Keratinocyte (primary cell): ENCODE measurements around the gene MYCBP2. TPM values are rescaled to one million over a fixed set of nuclear protein-coding genes. Genes with fewer than 3 reads are reported as not detected.

ENCODE experiments used
- DNase-seq: peaks from one replicate; pipeline ENCODE4 v3.0.0-alpha.2; 2011; ENCODE audit warnings: low read depth, missing footprints, low spot score
- FAIRE-seq: peaks from 2 replicates; lab custom pipeline; 2011; peaks lifted over from hg19 to GRCh38; lab: Jason Lieb, UNC
- H2AFZ ChIP-seq: 2 replicates; pipeline ENCODE4 v1.6.0; 2012; ENCODE audit warnings: low read length, control low read depth, inconsistent platforms; ENCODE audit not compliant: control insufficient read depth
- H3K27ac ChIP-seq: 2 replicates; pipeline ENCODE4 v1.5.1; 2011; ENCODE audit warnings: low read length; ENCODE audit not compliant: control insufficient read depth, insufficient read depth
- H3K27me3 ChIP-seq: 3 replicates; pipeline ENCODE4 v1.6.0; 2011; ENCODE audit warnings: low read length; ENCODE audit not compliant: control insufficient read depth, insufficient read depth; ENCODE audit errors: extremely low read depth
- H3K36me3 ChIP-seq, 2 experiments: 2 replicates in 1 of 2; 3 replicates in 1 of 2; pipeline ENCODE4 v1.5.1; 2011; ENCODE audit warnings: low read length in 2 of 2, mild to moderate bottlenecking in 1 of 2; ENCODE audit not compliant: control insufficient read depth in 2 of 2, insufficient read depth in 2 of 2; ENCODE audit errors: extremely low read depth in 1 of 2
- H3K4me1 ChIP-seq: 3 replicates; pipeline ENCODE4 v1.5.1; 2011; ENCODE audit warnings: low read length; ENCODE audit not compliant: control insufficient read depth, insufficient read depth; ENCODE audit errors: extremely low read depth
- H3K4me2 ChIP-seq: 3 replicates; pipeline ENCODE4 v1.6.0; 2011; ENCODE audit warnings: low read depth, low read length; ENCODE audit not compliant: control insufficient read depth, insufficient read depth; ENCODE audit errors: extremely low read depth
- H3K4me3 ChIP-seq, 3 experiments: fragments of 200-600 bp in 1 of 3; sonication (generic) in 1 of 3; 2 replicates in 2 of 3; 3 replicates in 1 of 3; pipeline ENCODE4 v1.5.1; 2011 to 2016; ENCODE audit warnings: low read length in 3 of 3, mild to moderate bottlenecking in 3 of 3, control low read depth in 2 of 3, inconsistent platforms in 1 of 3, low read depth in 1 of 3, mixed read lengths in 1 of 3, mixed run types in 1 of 3, moderate library complexity in 1 of 3; ENCODE audit not compliant: control insufficient read depth in 2 of 3, insufficient read depth in 2 of 3; ENCODE audit errors: extremely low read depth in 1 of 3
- H3K79me2 ChIP-seq: 2 replicates; pipeline ENCODE4 v1.6.0; 2012; ENCODE audit warnings: low read length; ENCODE audit not compliant: control insufficient read depth, insufficient read depth
- H3K9ac ChIP-seq: 3 replicates; pipeline ENCODE4 v1.6.0; 2011; ENCODE audit warnings: low read length; ENCODE audit not compliant: control insufficient read depth, insufficient read depth; ENCODE audit errors: extremely low read depth
- H3K9me1 ChIP-seq: 3 replicates; pipeline ENCODE4 v1.6.0; 2011; ENCODE audit warnings: low read length; ENCODE audit not compliant: control insufficient read depth, insufficient read depth; ENCODE audit errors: extremely low read depth
- H3K9me3 ChIP-seq: 2 replicates; pipeline ENCODE4 v1.5.1; 2012; ENCODE audit warnings: low read depth, low read length; ENCODE audit not compliant: control insufficient read depth
- H4K20me1 ChIP-seq: 3 replicates; pipeline ENCODE4 v1.6.0; 2011; ENCODE audit warnings: low read length; ENCODE audit not compliant: control insufficient read depth, insufficient read depth; ENCODE audit errors: extremely low read depth
- EZH2 ChIP-seq: IDR thresholded peaks from one replicate; pipeline ENCODE4 v1.6.1; 2012; ENCODE audit warnings: inconsistent platforms, mild to moderate bottlenecking, low read length, moderate library complexity
- dilution Hi-C: fragments of 300-500 bp; cut with MboI; formaldehyde crosslinking; loops from one replicate; pipeline ENCODE4 v1.7.0; 2020; ENCODE audit warnings: low sequenced_read_pairs; ENCODE audit not compliant: extremely low pct_ligation_motif_present
- polyA plus RNA-seq, 5 experiments: library from polyadenylated mRNA; depleted of rRNA in 3 of 5; stranded (reverse) in 3 of 5; stranded (forward) in 1 of 5; unstranded in 1 of 5; fragments of >200 nt; gene quantifications; 1 replicate in 1 of 5; 2 replicates in 3 of 5; 3 replicates in 1 of 5; pipeline versions ENCODE4 v1.2.1 to v1.2.3, GENCODE V29; 2011 to 2012; ENCODE audit warnings: missing spikeins in 2 of 5, low read depth in 1 of 5, low replicate concordance in 1 of 5
- TF ChIP-seq, protein P1 (sequence below), 3 experiments: IDR thresholded peaks in 1 of 3; conservative IDR thresholded peaks in 1 of 3; optimal IDR thresholded peaks in 1 of 3; 2 replicates in 2 of 3; 3 replicates in 1 of 3; pipeline versions ENCODE3 to v1.5.1; 2011; ENCODE audit warnings: low read length in 3 of 3, mild to moderate bottlenecking in 3 of 3, moderate library complexity in 2 of 3, control low read depth in 1 of 3, inconsistent platforms in 1 of 3; ENCODE audit not compliant: insufficient read depth in 2 of 3; ENCODE audit errors: extremely low read depth in 1 of 3

The MYCBP2 gene
- polyA plus RNA-seq, 1 donor (not counting 4 experiments of a cell fraction or from before 2014, with no cell fraction given): 43.8 TPM

DNA sequence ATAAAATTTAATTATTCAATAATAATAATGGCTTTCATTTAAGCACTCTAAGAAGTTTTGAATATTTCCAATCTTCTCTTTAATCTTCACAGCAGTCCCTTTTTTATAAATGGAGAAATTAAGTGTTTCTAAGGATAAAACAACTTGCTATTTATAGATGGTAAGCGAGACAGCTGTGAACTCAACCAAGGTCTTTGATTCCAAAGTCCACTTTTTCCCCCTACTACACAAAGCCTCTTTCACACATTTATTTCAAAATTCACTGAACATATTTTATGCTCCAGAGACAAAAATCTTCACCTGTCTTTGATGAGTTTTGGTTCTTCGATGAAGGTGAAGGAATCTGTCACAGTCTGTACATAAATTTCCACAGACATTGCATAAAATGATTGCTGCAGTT is 265.5 kb downstream of the MYCBP2 start:
- DNase-seq (no peak), FAIRE-seq (no peak)
- TF ChIP-seq EZH2: no peak
- TF ChIP-seq, protein P1, sequence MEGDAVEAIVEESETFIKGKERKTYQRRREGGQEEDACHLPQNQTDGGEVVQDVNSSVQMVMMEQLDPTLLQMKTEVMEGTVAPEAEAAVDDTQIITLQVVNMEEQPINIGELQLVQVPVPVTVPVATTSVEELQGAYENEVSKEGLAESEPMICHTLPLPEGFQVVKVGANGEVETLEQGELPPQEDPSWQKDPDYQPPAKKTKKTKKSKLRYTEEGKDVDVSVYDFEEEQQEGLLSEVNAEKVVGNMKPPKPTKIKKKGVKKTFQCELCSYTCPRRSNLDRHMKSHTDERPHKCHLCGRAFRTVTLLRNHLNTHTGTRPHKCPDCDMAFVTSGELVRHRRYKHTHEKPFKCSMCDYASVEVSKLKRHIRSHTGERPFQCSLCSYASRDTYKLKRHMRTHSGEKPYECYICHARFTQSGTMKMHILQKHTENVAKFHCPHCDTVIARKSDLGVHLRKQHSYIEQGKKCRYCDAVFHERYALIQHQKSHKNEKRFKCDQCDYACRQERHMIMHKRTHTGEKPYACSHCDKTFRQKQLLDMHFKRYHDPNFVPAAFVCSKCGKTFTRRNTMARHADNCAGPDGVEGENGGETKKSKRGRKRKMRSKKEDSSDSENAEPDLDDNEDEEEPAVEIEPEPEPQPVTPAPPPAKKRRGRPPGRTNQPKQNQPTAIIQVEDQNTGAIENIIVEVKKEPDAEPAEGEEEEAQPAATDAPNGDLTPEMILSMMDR (optimal IDR thresholded peaks at IDR 0.05 in 1 of 3, IDR thresholded peaks at IDR 0.05 in 1 of 3, conservative IDR thresholded peaks at IDR 0.05 in 1 of 3; ENCODE audit: extremely low read depth in 1 of 3, insufficient read depth in 2 of 3, low read length in 3 of 3): no peak
- no peaks in the 10 kb centered on the region for H3K79me2 ChIP-seq
- peaks cover 7 to 9% of the 10 kb centered on the region in 2 experiments for H3K36me3 ChIP-seq
- H3K9ac ChIP-seq: no peak overlapping the region
- no peaks in the 10 kb centered on the region for H3K4me1 ChIP-seq
- no peak overlapping the region for H3K4me2 ChIP-seq
- H3K27me3 ChIP-seq: no peaks in the 10 kb centered on the region
- no peaks in the 10 kb centered on the region for H4K20me1 ChIP-seq
- dilution Hi-C loops: no loop called here
- H3K4me3 ChIP-seq: no peak overlapping the region
- no peak overlapping the region for H3K27ac ChIP-seq
- H2AFZ ChIP-seq: no peak overlapping the region
- H3K9me3 ChIP-seq: no peaks in the 10 kb centered on the region
- H3K9me1 ChIP-seq: no peaks in the 10 kb centered on the region

DNA sequence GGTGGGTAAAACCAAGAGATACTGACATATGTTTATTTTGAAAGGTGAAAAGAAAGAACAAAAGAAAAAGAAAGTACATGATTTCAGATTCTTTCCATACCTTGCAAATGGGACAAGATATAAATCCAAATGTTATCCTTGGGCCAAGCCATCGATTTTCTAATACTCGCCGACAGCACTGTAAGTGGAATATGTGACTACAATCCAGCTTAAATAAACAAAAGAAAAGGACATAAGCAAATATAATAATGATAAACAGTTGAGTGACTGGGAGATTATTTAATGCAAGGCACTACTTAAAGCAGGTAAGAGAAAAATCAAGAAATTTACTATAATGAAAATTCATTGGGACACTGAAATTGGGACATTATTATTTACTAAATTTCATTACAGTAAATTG is 270.0 kb downstream of the MYCBP2 start:
- no peaks in the 10 kb centered on the region for H3K79me2 ChIP-seq
- no peaks in the 10 kb centered on the region for H4K20me1 ChIP-seq
- dilution Hi-C loops: no loop called here
- H3K27me3 ChIP-seq: no peaks in the 10 kb centered on the region
- no peak overlapping the region for H3K9ac ChIP-seq
- no peak overlapping the region for H3K27ac ChIP-seq
- H3K4me2 ChIP-seq: no peak overlapping the region
- no peak overlapping the region for H2AFZ ChIP-seq
- no peaks in the 10 kb centered on the region for H3K9me3 ChIP-seq
- DNase-seq (no peak), FAIRE-seq (no peak)
- H3K4me1 ChIP-seq: no peaks in the 10 kb centered on the region
- TF ChIP-seq, protein P1 (optimal IDR thresholded peaks at IDR 0.05 in 1 of 3, IDR thresholded peaks at IDR 0.05 in 1 of 3, conservative IDR thresholded peaks at IDR 0.05 in 1 of 3; ENCODE audit: extremely low read depth in 1 of 3, insufficient read depth in 2 of 3, low read length in 3 of 3): no peak
- TF ChIP-seq EZH2: no peak
- H3K4me3 ChIP-seq: no peak overlapping the region
- H3K9me1 ChIP-seq: no peaks in the 10 kb centered on the region
- H3K36me3 ChIP-seq: peaks cover 4 to 12% of the 10 kb centered on the region in 2 experiments
